Endothelial cell of hepatic sinusoid (primary cell): ENCODE data around the gene CENPQ.

Source experiments
- in situ Hi-C: cut with HindIII; loops from 2 replicates; pipeline ENCODE4 v1.10.0; 2017; ENCODE audit warnings: low sequenced_read_pairs

The CENPQ gene

GRCh38 chr6:49499623-49500022 is 36.5 kb downstream of the CENPQ start, which contains the start of gene GLYATL3:
GLYATL3 (plus strand) TSS chr6:49499923; CDS start chr6:49511991, 12,068 bp downstream.
- in situ Hi-C loops = no loop called here

DNA sequence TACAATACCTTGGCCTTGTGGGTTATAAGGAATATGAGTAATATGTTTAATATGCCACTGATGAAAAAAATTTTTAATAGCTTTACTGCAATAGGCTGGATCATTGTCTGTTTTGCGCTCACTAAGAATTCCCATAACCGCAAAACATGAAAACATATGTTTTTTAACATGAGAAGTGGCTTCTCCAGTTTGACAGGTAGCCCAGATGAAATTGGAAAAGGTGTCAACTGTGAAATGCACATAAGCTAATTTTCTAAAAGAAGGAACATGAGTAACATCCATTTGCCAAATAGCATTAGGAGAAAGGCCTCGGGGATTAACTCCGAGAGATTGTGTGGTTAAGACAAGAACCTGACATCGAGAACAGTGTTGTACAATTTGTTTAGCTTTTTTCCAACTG is 41.5 kb downstream of the CENPQ start:
- in situ Hi-C loops = no loop called here

DNA sequence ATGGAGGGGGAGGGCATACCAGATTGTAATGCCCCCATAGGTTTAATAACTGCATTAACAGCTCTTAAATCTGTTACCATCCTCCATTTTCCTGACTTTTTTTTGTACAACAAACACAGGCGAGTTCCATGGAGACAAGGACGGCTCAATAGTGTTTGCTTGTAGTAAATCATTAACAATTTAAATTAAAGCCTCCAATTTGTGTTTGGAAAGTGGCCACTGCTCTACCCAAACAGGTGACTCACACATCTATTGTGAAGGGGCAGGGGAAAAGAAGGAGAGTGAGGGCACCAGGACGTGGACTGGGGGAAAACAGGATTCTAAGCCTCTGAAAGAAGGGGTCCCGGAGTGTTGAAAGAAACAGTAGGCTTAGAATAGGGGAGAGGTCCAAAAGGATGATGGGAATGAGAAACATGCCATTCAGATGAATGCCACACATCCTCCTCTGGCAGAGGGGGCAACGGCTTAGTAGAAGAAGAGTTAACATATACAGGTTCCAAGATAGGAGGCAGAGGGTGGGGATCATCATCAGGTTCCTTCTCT is 43.5 kb downstream of the CENPQ start:
- in situ Hi-C loops = no loop called here

- in situ Hi-C loops = no loop called here
These were observed 46.2 kb downstream of the CENPQ start for GRCh38 chr6:49509342-49509741.

DNA sequence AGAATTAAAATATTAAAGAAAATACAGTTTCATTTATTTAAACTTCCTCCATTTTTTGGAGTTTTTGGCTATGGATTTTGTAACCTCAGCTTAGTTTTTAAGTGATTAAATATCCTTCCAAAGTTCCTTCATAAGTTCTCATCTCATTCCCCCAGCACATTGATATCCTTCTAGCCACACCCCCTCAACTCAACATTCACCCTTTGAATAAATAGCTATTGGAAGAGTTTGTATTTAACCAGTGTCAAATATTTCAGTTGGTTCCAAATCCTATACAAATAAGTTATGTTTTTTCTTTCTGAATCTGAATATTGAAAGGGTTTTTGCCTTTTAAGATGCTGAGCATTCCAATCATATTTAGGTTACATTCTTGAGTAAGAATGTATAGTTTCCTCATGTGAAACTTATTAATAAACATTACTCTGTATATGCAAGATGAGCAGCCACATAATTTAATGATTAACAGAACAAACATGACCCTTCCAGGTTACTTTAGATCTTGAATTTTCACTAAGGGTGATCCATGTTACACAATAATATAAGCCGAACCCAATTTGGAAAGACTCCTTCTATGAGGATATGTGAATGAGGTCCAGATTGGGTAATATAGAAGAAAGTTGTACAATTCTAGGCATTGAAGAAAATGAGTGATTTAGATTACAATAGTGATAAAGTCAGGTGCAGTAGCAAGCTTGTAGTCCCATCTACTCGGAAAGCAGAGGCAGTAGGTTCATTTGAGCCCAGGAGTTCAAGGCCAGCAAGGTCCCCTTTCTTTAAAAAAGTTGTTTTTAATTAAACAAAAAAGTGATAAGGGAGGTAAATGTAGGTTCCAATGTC is 50.2 kb downstream of the CENPQ start:
- in situ Hi-C loops = no loop called here

- in situ Hi-C loops = no loop called here
These were observed 51.7 kb downstream of the CENPQ start for GRCh38 chr6:49514571-49515484.

- in situ Hi-C loops = no loop called here
These were observed 52.4 kb downstream of the CENPQ start for GRCh38 chr6:49515485-49516146.

- in situ Hi-C loops = no loop called here
These were observed 53.0 kb downstream of the CENPQ start for GRCh38 chr6:49516147-49516505.

- in situ Hi-C loops = no loop called here
These were observed 54.7 kb downstream of the CENPQ start for GRCh38 chr6:49517919-49518318.

GRCh38 chr6:49519660-49520059 is 56.5 kb downstream of the CENPQ start:
- in situ Hi-C loops = no loop called here

- in situ Hi-C loops = no loop called here
These were observed 59.8 kb downstream of the CENPQ start for GRCh38 chr6:49522710-49523593.

DNA sequence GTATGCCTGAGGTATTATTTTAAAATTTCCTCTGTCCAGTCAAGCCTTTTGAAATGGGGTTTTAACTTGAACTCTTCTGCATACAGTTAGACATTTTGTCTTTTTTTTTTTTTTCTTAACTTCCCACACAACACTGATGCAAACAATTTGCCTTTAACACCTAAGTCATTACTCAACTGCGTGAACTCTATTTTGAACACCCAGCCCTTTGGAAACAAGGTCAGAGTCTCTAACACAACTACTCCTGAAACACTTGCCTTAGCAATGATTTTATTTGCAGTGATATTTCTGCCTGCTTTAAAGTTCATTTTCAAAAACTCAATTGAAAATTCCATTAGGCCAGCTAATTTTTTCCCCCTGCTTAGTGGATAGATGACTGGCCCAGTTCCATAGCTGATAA is 60.7 kb downstream of the CENPQ start:
- in situ Hi-C loops = no loop called here

DNA sequence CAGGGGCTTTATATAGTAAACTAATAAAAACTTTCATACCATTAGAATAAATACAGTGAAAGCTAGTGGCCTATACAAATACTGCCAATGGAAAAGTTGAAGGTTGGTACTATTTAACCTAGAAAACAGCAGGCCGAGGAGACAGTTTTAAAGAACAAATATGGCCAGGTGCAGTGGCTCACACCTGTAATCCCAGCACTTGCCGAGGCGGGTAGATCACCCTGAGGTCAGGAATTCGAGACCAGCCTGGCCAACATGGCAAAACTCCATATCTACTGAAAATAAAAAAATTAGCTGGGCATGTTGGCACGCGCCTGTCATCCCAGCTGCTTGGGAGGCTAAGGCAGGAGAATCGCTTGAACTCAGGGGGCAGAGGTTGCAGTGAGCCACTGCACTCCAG is 61.4 kb downstream of the CENPQ start:
- in situ Hi-C loops = no loop called here

GRCh38 chr6:49526598-49526997 is 63.4 kb downstream of the CENPQ start:
- in situ Hi-C loops = no loop called here

DNA sequence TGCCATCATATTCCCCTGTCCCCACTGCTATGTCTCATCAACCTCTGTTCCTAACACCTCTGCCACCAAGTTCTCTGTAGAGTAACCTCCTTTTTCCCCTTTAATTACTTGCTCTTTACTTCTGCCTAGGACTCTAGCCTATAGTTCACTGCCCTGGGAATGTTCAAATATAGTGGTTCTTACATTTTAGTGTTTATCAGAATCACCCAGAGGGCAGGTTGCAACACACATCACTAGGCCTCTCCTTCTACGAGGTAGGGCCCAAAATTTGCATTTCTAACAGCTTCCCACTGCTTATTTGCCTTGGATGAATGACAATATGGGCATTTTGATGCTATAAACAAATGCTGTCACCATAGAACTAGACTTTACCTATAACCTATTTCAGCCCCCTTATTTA is 64.2 kb downstream of the CENPQ start:
- in situ Hi-C loops = no loop called here

- in situ Hi-C loops = no loop called here
These were observed 65.4 kb downstream of the CENPQ start for GRCh38 chr6:49528571-49528970.

- in situ Hi-C loops = loop anchor here (10.0 kb wide), 1 partner anchor 75 kb away; no protein-coding TSS in a partner anchor
These were observed 67.1 kb downstream of the CENPQ start for GRCh38 chr6:49530141-49530776.

- in situ Hi-C loops = loop anchor here (10.0 kb wide), 1 partner anchor 73 kb away; no protein-coding TSS in a partner anchor
These were observed 68.8 kb downstream of the CENPQ start for GRCh38 chr6:49531774-49532569.

GRCh38 chr6:49535795-49536194 is 72.6 kb downstream of the CENPQ start:
- in situ Hi-C loops = loop anchor here (10.0 kb wide), 1 partner anchor 69 kb away; no protein-coding TSS in a partner anchor
